ENCODE results near the gene TTLL7. TPM values are rescaled to one million over a fixed set of nuclear protein-coding genes. Genes with fewer than 3 reads are reported as not detected.

TTLL7 gene
- total and polyA plus RNA-seq, 9 donors, result 2.0 to 21.8 (median 2.8) TPM

GRCh38 chr1:83896299-83896698 lies 102.6 kb downstream of the TTLL7 start:
- intact Hi-C loops (cut with DNase I), result no loop called here
- whole genome bisulfite sequencing, 3 donors, result 87 to 93% (median 90%) methylated on average over 6 of the region's 6 CpGs

DNA sequence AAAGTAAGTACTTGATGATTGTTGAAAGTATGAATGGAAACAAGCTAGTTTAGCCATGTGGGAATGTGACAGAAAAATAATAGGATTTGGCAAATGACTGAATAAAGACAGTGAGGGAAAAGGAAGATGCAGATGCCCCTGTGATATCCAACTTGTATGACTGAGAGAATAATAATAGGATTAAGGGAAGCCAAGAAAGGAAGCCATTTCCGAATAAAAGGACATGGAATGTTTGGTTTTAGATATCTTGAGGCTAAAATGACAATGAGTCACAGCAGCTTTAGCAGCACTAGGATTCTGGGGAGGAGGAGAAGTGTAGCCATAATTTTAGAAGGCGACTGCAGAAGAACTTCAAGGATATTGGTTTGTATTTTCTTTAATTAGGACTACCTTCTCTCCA lies 109.2 kb downstream of the TTLL7 start:
- TF ChIP-seq EP300 (IDR thresholded peaks at IDR 0.05) (no peak), CTCF (IDR thresholded peaks at IDR 0.05) (no peak), POLR2A (IDR thresholded peaks at IDR 0.05) (no peak)

More at GRCh38 chr1:83896299-83896698, 102.6 kb downstream of the TTLL7 start:
- no peak for DNase-seq
- Histone ChIP-seq H3K27me3 (no peaks in the 10 kb centered on the region), H3K27ac (no peak overlapping the region), H3K36me3 (no peaks in the 10 kb centered on the region), H3K4me1 (ENCODE audit: insufficient read depth) (no peaks in the 10 kb centered on the region), H3K4me3 (no peak overlapping the region), H3K9me3 (no peaks in the 10 kb centered on the region)
- TF ChIP-seq CTCF (IDR thresholded peaks at IDR 0.05) (no peak), POLR2A (IDR thresholded peaks at IDR 0.05) (no peak), EP300 (IDR thresholded peaks at IDR 0.05) (no peak)

GRCh38 chr1:83887483-83887882 lies 111.4 kb downstream of the TTLL7 start:
- DNase-seq, result no peak
- TF ChIP-seq CTCF (IDR thresholded peaks at IDR 0.05) (no peak), EP300 (IDR thresholded peaks at IDR 0.05) (no peak), POLR2A (IDR thresholded peaks at IDR 0.05) (no peak)
- 93 to 97% (median 97%) methylated on average over 3 of the region's 3 CpGs for WGBS, 3 donors
- H3K4me3 ChIP-seq, result no peak overlapping the region
- no peaks in the 10 kb centered on the region for H3K36me3 ChIP-seq
- no peaks in the 10 kb centered on the region for H3K9me3 ChIP-seq
- no peaks in the 10 kb centered on the region for H3K27me3 ChIP-seq
- intact Hi-C loops (cut with DNase I), result no loop called here
- no peaks in the 10 kb centered on the region for H3K4me1 ChIP-seq (ENCODE audit: insufficient read depth)
- H3K27ac ChIP-seq, result no peak overlapping the region

More for the DNA sequence above, 109.2 kb downstream of the TTLL7 start:
- no peak for DNase-seq
- Histone ChIP-seq H3K27ac (no peak overlapping the region), H3K4me3 (no peak overlapping the region), H3K27me3 (no peaks in the 10 kb centered on the region), H3K4me1 (ENCODE audit: insufficient read depth) (no peaks in the 10 kb centered on the region), H3K9me3 (no peaks in the 10 kb centered on the region), H3K36me3 (no peaks in the 10 kb centered on the region)
- intact Hi-C loops (cut with DNase I), result no loop called here
- 78 to 85% (median 85%) methylated on average over 2 of the region's 2 CpGs for WGBS, 3 donors

GRCh38 chr1:83883979-83884378 lies 115.0 kb downstream of the TTLL7 start:
- no peaks in the 10 kb centered on the region for H3K27me3 ChIP-seq
- TF ChIP-seq CTCF (IDR thresholded peaks at IDR 0.05) (no peak), POLR2A (IDR thresholded peaks at IDR 0.05) (no peak), EP300 (IDR thresholded peaks at IDR 0.05) (no peak)
- DNase-seq, result no peak
- intact Hi-C loops (cut with DNase I), result no loop called here
- H3K36me3 ChIP-seq, result no peaks in the 10 kb centered on the region
- no peaks in the 10 kb centered on the region for H3K4me1 ChIP-seq (ENCODE audit: insufficient read depth)
- no peaks in the 10 kb centered on the region for H3K9me3 ChIP-seq
- H3K27ac ChIP-seq, result no peak overlapping the region
- H3K4me3 ChIP-seq, result no peak overlapping the region

DNA sequence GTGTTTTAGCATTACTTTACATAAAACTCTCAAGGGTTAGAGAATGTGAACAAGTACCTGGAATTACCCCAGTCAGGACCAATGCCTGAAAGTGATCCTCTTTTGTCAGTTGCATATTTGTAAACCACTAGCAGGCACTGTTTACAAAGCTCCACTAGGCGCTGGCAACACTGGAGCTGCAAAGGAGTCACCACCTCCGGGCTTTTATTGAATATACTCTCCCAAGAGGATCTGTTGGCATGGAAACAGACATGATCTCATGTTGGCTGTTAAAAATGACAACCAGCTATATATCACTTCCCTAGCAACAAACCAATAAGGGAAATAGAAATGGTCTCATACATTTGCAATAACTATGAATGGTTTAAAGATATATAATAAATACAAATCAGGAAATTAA lies 116.0 kb downstream of the TTLL7 start:
- intact Hi-C loops (cut with DNase I), result no loop called here
- H3K4me3 ChIP-seq, result no peak overlapping the region
- WGBS, 3 donors, result 55 to 59% (median 55%) methylated on average over 2 of the region's 2 CpGs
- no peaks in the 10 kb centered on the region for H3K27me3 ChIP-seq
- no peaks in the 10 kb centered on the region for H3K4me1 ChIP-seq (ENCODE audit: insufficient read depth)
- H3K27ac ChIP-seq, result no peak overlapping the region
- H3K36me3 ChIP-seq, result no peaks in the 10 kb centered on the region
- no peak for TF ChIP-seq EP300 (IDR thresholded peaks at IDR 0.05)
- TF ChIP-seq CTCF (IDR thresholded peaks at IDR 0.05), result no peak
- no peak for TF ChIP-seq POLR2A (IDR thresholded peaks at IDR 0.05)
- no peak for DNase-seq
- no peaks in the 10 kb centered on the region for H3K9me3 ChIP-seq

All from ovary (tissue), 9 donors.